Measurements from ENCODE around the gene CPNE6.

GRCh38 chr14:24036169-24036962 lies 35.0 kb upstream of the CPNE6 start:
- no peak for TF ChIP-seq EZH2 (conservative IDR thresholded peaks at IDR 0.05; ENCODE audit: low read depth, low read length)
- TF ChIP-seq FOXP4 (CRISPR knock-in tag; IDR thresholded peaks at IDR 0.05) = no peak; the same call in 1 of the 2 replicates
- no peak for TF ChIP-seq RAD51 (IDR thresholded peaks at IDR 0.05; ENCODE audit: borderline replicate concordance)
- no peak for TF ChIP-seq HOXD1 (CRISPR knock-in tag; IDR thresholded peaks at IDR 0.05)
- no peak for TF ChIP-seq SRSF1 (optimal IDR thresholded peaks at IDR 0.05; ENCODE audit: low read depth, low read length)
- TF ChIP-seq MAFF (IDR thresholded peaks at IDR 0.05; ENCODE audit: low read depth, low read length) = no peak
- TF ChIP-seq ZNF12 (CRISPR knock-in tag; IDR thresholded peaks at IDR 0.05) = no peak
- TF ChIP-seq NFE2 (CRISPR knock-in tag; IDR thresholded peaks at IDR 0.05) = no peak
- peak; percentile 98 for TF ChIP-seq CTCF (CRISPR knock-in tag; IDR thresholded peaks at IDR 0.05)

Measured in HepG2 (cell line).